ENCODE measurements around the gene POPDC2.
A peak's percentile ranks its signal among the peaks of the same experiment; 100 is the strongest.
"Not testable (repeated sequence)": the region's sequence is repeated elsewhere in the genome, so short reads cannot be mapped to it uniquely, and the experiment has no call there.

The POPDC2 gene

GRCh38 chr3:119660474-119661440 lies at the start of gene POPDC2:
Gene POPDC2 (minus strand): TSS chr3:119660589. CDS start chr3:119660423, 166 bp downstream.
- no peak for DNase-seq

GRCh38 chr3:119703820-119704531 lies 43.6 kb upstream of the POPDC2 start:
- DNase-seq: no peak

GRCh38 chr3:119702530-119703527 lies 42.4 kb upstream of the POPDC2 start, which contains the start of gene CFAP91:
Gene CFAP91 (plus strand): TSS chr3:119703022. CDS start chr3:119703099, 77 bp downstream.
- peak; percentile 89 for DNase-seq

GRCh38 chr3:119700920-119701734 lies 40.7 kb upstream of the POPDC2 start:
- DNase-seq: no peak

- no peak for DNase-seq
Measured at GRCh38 chr3:119700269-119700919, 40.0 kb upstream of the POPDC2 start.

- DNase-seq: no peak
Measured at GRCh38 chr3:119697394-119697793, 37.0 kb upstream of the POPDC2 start.

- no peak for DNase-seq
Measured at GRCh38 chr3:119695480-119695879, 35.1 kb upstream of the POPDC2 start.

- DNase-seq: no peak
Measured at GRCh38 chr3:119690043-119690656, 29.8 kb upstream of the POPDC2 start.

GRCh38 chr3:119683421-119683820 lies 23.0 kb upstream of the POPDC2 start:
- no peak for DNase-seq

GRCh38 chr3:119681279-119681678 lies 20.9 kb upstream of the POPDC2 start:
- DNase-seq: no peak

GRCh38 chr3:119679874-119680273 lies 19.5 kb upstream of the POPDC2 start:
- no peak for DNase-seq

- DNase-seq: not testable (repeated sequence)
Measured at GRCh38 chr3:119678209-119678608, 17.8 kb upstream of the POPDC2 start.

- DNase-seq: no peak
Measured at GRCh38 chr3:119677641-119677934, 17.2 kb upstream of the POPDC2 start.

GRCh38 chr3:119676771-119677640 lies 16.6 kb upstream of the POPDC2 start, which contains the start of gene COX17:
Gene COX17 (minus strand): TSS chr3:119677406. CDS start chr3:119677310, 96 bp downstream.
- peak; percentile 94 for DNase-seq

GRCh38 chr3:119676020-119676419 lies 15.6 kb upstream of the POPDC2 start:
- DNase-seq: no peak

- no peak for DNase-seq
Measured at GRCh38 chr3:119675188-119675874, 14.9 kb upstream of the POPDC2 start.

GRCh38 chr3:119673875-119674274 lies 13.5 kb upstream of the POPDC2 start:
- DNase-seq: no peak

- DNase-seq: no peak
Measured at GRCh38 chr3:119672776-119673175, 12.4 kb upstream of the POPDC2 start.

Measured in activated CD8-positive, alpha-beta memory T cell treated with anti-CD3 and anti-CD28 coated beads, Interleukin-2, amount 50 U/mL, for 48 hours (primary cell).